K562 (cell line): ENCODE measurements around the gene OARD1. TPM values are rescaled to one million over a fixed set of nuclear protein-coding genes. Genes with fewer than 3 reads are reported as not detected.

Experiments used
- BRF1 ChIP-seq: IDR thresholded peaks from 3 replicates; pipeline ENCODE4 v1.6.1; 2011; ENCODE audit warnings: borderline replicate concordance, mild to moderate bottlenecking; ENCODE audit not compliant: insufficient read length; ENCODE audit errors: extremely low read depth
- CHD1 ChIP-seq: fragments of 200-600 bp; sonication (generic); IDR thresholded peaks from one replicate; pipeline ENCODE4 v1.6.1; 2012; ENCODE audit warnings: mild to moderate bottlenecking, moderate library complexity, low read length, inconsistent platforms
- HDGF ChIP-seq: fragments of 450-650 bp; IDR thresholded peaks from 2 replicates; pipeline ENCODE4 v1.6.1; 2016
- KHSRP ChIP-seq: fragments of 450-650 bp; IDR thresholded peaks from 2 replicates; pipeline ENCODE4 v1.6.1; 2017
- MITF ChIP-seq: IDR thresholded peaks from 2 replicates; pipeline ENCODE4 v1.6.1; 2014; ENCODE audit warnings: antibody characterized with exemption
- POLR3G ChIP-seq: IDR thresholded peaks from 2 replicates; pipeline ENCODE4 v1.6.1; 2011; ENCODE audit not compliant: insufficient read length, insufficient replicate concordance; ENCODE audit errors: extremely low read depth
- RAD51 ChIP-seq: fragments of 450-650 bp; IDR thresholded peaks from 2 replicates; pipeline ENCODE4 v1.7.1; 2016; ENCODE audit warnings: low read depth, mild to moderate bottlenecking, borderline replicate concordance
- TAF1 ChIP-seq: IDR thresholded peaks from 2 replicates; pipeline ENCODE4 v1.6.1; 2011; ENCODE audit warnings: mild to moderate bottlenecking, low read length, moderate library complexity; ENCODE audit not compliant: insufficient read depth, control insufficient read depth, severe bottlenecking; ENCODE audit errors: extremely low read depth
- TGIF2 ChIP-seq: sonication (generic); formaldehyde crosslinking; IDR thresholded peaks from 2 replicates; pipeline ENCODE4 v1.8.1; 2022; ENCODE audit warnings: mild to moderate bottlenecking, missing genetic modification reagents, moderate library complexity
- XRCC4 ChIP-seq: IDR thresholded peaks from one replicate; pipeline ENCODE4 v1.6.1; 2011; ENCODE audit not compliant: insufficient read depth, insufficient read length; ENCODE audit errors: extremely low read depth
- ZBTB11 ChIP-seq, 3 experiments: fragments of 200-800 bp in 1 of 3; fragments of 250-450 bp in 1 of 3; fragments of 450-650 bp in 1 of 3; sonication (Bioruptor Pico) in 1 of 3; sonication (Bioruptor generic) in 1 of 3; formaldehyde crosslinking in 1 of 3; IDR thresholded peaks; 2 replicates each; pipeline versions ENCODE4 v1.6.1 to v1.8.0; 2016 to 2022; ENCODE audit warnings: mild to moderate bottlenecking in 2 of 3, missing genetic modification characterization in 2 of 3, missing compliant biosample characterization in 1 of 3, moderate library complexity in 1 of 3
- ZNF134 ChIP-seq: fragments of 250-450 bp; sonication (Bioruptor Pico); conservative IDR thresholded peaks from 2 replicates; pipeline ENCODE4 v1.4.0; 2020
- ZNF253 ChIP-seq: fragments of 250-450 bp; sonication (Bioruptor Pico); conservative IDR thresholded peaks from 2 replicates; pipeline ENCODE4 v1.6.1; 2021; ENCODE audit warnings: mild to moderate bottlenecking
- ZNF707 ChIP-seq: fragments of 250-450 bp; sonication (Bioruptor Pico); conservative IDR thresholded peaks from 2 replicates; pipeline ENCODE4 v1.8.0; 2022; ENCODE audit warnings: inconsistent platforms, mild to moderate bottlenecking, moderate library complexity
- polyA plus RNA-seq, 8 experiments: library from polyadenylated mRNA; depleted of rRNA in 4 of 8; stranded (reverse) in 5 of 8; unstranded in 3 of 8; fragments of >200 nt; fragmentation: Nextera tagmentation in 2 of 8; fragmentation: Illumina TruSeq in 1 of 8; extraction: Ambion mirVana in 2 of 8; extraction: Trizol in 1 of 8; gene quantifications; 2 replicates each; pipeline versions ENCODE4 v1.2.1 to v1.2.3, GENCODE V29; 2011 to 2014; ENCODE audit warnings: inconsistent platforms in 1 of 8, missing spikeins in 1 of 8
- total RNA-seq, 7 experiments: library from RNA; depleted of rRNA in 6 of 7; stranded (reverse); fragments of >200 nt in 6 of 7; fragmentation: Illumina TruSeq in 2 of 7; extraction: Trizol in 2 of 7; gene quantifications; 2 replicates each; pipeline versions ENCODE4 v1.2.1 to v1.2.3, GENCODE V29; 2011 to 2021; ENCODE audit warnings: low replicate concordance in 1 of 7
- TF ChIP-seq, protein P1 (sequence below), 2 experiments: fragments of 450-650 bp in 1 of 2; sonication (generic) in 1 of 2; formaldehyde crosslinking in 1 of 2; IDR thresholded peaks in 1 of 2; conservative IDR thresholded peaks in 1 of 2; 2 replicates each; pipeline versions ENCODE4 v1.6.1 to v1.8.1; 2016 to 2023; ENCODE audit warnings: mild to moderate bottlenecking in 2 of 2, moderate library complexity in 2 of 2, inconsistent platforms in 1 of 2, missing genetic modification reagents in 1 of 2
- TF ChIP-seq, protein P2 (sequence below): conservative IDR thresholded peaks from 2 replicates; pipeline ENCODE4 v1.6.1; 2011; ENCODE audit warnings: low read depth, mild to moderate bottlenecking, low read length; ENCODE audit not compliant: control insufficient read depth
- TF ChIP-seq, protein P3 (sequence below): fragments of 450-650 bp; formaldehyde crosslinking; IDR thresholded peaks from 2 replicates; pipeline ENCODE4 v1.4.0; 2020; ENCODE audit warnings: mild to moderate bottlenecking, moderate library complexity

Gene OARD1
- total and polyA plus RNA-seq, 9 of the 15 experiments (the other 6 are each of a cell fraction or from before 2014, with no cell fraction given) = 43.4 to 88.3 (median 61.1) TPM

GRCh38 chr6:41071923-41072835, at the start of gene OARD1 (continued):
- TF ChIP-seq ZBTB11 (CRISPR knock-in tag; IDR thresholded peaks at IDR 0.05) (peak in 2 of 3 experiments; percentile 48 to 92; a peak in 3 of 6 replicates), RAD51 (no peak), MITF (no peak), TGIF2 (CRISPR knock-in tag) (no peak), BRF1 (no peak), CHD1 (peak; percentile 91), ZNF253 (CRISPR knock-in tag) (no peak), POLR3G (no peak), XRCC4 (no peak), ZNF134 (CRISPR knock-in tag) (no peak), HDGF (no peak), ZNF707 (no peak), TAF1 (no peak), KHSRP (no peak)
- TF ChIP-seq, protein P1, sequence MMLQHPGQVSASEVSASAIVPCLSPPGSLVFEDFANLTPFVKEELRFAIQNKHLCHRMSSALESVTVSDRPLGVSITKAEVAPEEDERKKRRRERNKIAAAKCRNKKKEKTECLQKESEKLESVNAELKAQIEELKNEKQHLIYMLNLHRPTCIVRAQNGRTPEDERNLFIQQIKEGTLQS (IDR thresholded peaks at IDR 0.05) = no peak
- TF ChIP-seq, protein P1 (CRISPR knock-in tag; conservative IDR thresholded peaks at IDR 0.05) = 0 out of 2 replicates have a peak, but pooled peaks have one; percentile 66
- TF ChIP-seq, protein P2, sequence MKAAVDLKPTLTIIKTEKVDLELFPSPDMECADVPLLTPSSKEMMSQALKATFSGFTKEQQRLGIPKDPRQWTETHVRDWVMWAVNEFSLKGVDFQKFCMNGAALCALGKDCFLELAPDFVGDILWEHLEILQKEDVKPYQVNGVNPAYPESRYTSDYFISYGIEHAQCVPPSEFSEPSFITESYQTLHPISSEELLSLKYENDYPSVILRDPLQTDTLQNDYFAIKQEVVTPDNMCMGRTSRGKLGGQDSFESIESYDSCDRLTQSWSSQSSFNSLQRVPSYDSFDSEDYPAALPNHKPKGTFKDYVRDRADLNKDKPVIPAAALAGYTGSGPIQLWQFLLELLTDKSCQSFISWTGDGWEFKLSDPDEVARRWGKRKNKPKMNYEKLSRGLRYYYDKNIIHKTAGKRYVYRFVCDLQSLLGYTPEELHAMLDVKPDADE = peak; percentile 38; the same call in 1 of the 2 replicates
- TF ChIP-seq, protein P3, sequence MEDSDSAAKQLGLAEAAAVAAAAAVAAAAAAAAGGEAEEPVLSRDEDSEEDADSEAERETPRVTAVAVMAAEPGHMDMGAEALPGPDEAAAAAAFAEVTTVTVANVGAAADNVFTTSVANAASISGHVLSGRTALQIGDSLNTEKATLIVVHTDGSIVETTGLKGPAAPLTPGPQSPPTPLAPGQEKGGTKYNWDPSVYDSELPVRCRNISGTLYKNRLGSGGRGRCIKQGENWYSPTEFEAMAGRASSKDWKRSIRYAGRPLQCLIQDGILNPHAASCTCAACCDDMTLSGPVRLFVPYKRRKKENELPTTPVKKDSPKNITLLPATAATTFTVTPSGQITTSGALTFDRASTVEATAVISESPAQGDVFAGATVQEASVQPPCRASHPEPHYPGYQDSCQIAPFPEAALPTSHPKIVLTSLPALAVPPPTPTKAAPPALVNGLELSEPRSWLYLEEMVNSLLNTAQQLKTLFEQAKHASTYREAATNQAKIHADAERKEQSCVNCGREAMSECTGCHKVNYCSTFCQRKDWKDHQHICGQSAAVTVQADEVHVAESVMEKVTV (CRISPR knock-in tag) = no peak
